ENCODE measurements around the gene CCNY.

The CCNY gene

DNA sequence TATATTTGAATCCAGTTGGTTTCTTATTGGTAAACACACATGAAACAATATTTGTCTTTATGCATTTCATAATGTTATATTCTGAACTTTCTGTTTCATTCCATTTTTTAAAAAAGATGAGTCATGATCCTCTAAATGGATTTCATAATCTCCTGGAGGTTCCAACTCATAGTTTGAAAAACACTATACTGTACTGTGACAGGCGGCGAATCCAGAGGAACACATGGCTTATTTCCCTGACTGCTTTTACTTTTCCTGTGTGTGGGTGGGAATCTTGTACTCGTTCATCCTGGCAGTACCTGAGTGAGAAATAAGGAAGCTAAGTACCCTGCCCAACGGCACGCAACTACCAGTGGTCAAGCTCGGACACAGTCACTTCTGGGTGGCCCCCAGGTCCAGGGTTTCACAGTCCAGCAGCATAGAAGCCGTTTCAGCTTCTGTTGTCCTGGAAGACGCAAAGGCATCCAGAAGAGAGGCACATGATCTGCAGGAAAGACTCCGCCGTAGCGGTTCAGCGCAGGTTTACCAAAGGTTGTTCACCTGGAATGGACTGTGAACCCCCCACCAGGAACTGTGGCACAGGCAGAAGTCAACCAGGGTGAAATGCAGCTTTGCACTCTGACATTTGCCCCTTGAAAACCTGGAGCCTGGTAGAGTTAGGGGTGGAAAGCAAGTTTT lies 117.7 kb downstream of the CCNY start:
- DNase-seq (ENCODE audit: low spot score) = peak; percentile 61

DNA sequence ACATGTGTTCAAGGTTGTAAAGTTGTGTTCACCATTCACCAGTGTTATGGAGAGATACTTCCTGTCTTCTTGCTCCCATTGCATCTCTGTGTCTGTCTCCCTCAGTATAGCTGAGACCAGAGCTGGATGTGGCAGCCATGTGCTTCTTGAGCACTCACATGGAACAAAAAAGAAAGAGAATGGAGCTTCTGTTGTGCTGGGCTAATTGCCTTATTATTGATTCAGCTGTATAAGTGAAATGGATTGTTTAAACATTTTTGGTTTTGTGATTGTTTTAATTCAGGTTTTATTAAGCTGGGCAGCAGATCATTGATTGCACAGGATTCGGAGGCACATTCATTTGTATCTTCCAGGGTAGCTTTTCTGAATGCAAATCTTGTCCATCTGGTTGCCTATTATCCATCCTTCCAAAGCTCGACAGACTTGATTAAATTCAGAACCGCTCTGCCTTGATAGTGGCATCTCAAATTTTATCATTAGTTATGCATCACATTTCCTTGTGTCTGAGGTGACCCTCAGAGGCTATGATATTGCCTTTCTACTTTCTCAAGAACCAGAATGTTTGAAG lies 119.9 kb downstream of the CCNY start:
- no peak for DNase-seq (ENCODE audit: low spot score)

DNA sequence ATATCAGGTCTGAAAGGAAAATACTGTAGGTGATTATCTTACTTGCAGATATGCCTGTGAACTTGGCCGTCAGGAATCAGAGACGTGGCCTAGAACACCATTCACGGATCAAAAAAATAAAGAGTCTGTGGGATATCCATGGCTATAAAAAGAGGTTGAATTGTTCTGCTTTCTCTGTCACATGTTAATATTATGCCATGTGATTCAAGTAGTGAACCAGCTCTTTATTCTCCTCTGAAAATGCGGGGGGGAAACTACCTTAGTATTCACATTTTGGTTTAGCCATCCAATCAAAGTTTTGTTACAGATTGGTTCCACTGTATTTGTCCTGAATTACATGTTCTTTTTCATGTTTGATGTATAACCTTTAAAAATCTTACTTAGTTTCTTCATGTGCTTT lies 120.5 kb downstream of the CCNY start:
- DNase-seq (ENCODE audit: low spot score) = no peak

DNA sequence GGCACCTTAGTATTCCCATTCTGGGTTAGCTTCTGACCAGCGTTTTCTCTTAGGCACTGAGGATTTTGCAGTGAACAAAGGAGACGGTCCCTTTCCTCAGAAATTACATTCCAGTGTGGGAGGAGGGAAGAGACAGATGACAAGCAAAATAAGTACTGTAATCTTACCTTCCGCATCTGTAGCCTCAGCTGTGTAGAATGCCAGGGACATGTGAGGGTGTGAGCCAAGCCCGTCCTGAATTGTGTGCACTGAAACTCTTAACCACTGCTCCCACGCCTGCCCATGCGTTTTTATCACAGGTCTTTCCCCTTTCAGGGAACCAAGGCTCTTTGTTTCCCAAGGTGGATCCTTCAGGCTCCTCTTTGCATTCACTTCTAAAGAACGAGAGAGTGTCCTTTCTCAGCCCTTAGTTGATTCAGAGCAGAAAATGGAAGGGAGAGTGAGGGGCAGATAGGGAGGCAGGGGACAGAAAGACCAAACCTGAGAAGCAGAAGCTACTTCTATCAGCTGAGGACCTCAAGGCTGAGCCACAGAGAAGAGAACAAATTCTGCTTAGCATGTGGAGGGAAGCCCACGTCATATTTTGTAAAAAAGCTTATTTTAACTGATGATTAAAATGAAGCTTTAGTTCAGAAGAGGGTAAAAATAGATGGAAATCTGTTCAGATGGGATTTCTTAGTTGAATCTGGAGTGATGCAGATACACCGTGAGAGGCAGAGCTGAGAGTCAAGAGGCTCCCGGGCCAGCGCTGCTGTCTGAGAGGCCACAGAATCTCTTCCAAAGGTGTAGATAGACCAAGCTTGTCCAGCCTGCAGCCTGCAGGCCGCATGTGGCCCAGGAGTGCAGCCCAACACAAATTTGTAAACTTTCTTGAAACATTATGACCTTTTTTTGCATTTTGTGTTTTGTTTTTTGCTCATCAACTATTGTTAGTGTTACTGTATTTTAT lies 122.5 kb downstream of the CCNY start:
- DNase-seq (ENCODE audit: low spot score) = no peak

DNA sequence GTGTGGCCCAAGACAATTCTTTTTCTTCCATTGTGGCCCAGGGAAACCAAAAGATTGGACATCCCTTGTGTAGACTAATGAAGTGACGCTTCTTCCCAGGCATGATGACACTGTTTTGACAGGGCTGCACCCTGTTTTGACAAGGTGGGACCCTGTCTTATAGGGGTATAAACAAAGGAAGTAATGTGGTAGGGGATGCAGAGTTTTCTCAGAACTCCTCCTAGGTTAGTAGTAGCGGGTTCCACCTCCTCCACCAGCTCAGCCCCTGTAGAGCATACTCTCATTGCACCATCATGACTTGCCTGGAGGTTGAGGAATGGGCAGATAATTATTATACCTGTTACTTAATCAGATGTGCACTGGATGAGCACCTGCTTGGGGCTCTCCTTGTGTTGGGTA lies 123.1 kb downstream of the CCNY start:
- no peak for DNase-seq (ENCODE audit: low spot score)

DNA sequence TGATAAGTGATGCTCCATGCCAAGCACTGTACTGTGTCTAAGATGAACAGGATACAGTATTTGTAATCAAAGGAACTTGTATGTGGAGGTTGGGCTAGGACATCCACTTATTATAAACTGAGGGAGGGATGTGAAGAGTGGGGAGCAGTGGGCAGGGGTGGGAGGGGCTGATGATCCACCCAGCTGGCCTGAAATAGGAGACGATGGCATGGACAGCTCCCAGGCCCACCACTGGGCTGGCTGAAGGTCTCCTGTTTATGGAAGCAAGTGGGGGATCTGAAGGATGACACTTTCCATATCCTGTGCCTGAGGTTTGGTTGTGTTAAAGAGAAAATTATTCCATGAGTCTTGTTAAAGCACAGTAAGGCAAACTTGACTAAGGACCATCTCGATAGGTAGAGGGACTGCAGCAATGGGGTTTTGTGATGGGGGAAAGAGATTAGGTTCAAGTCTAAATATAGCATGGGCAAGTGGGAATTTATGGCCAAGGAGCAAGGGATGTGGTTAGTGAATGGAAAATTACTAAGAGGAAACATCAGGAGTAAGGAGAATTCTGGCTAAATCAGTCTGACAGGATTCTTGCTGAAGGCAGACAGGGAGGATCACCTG lies 124.6 kb downstream of the CCNY start:
- no peak for DNase-seq (ENCODE audit: low spot score)

DNA sequence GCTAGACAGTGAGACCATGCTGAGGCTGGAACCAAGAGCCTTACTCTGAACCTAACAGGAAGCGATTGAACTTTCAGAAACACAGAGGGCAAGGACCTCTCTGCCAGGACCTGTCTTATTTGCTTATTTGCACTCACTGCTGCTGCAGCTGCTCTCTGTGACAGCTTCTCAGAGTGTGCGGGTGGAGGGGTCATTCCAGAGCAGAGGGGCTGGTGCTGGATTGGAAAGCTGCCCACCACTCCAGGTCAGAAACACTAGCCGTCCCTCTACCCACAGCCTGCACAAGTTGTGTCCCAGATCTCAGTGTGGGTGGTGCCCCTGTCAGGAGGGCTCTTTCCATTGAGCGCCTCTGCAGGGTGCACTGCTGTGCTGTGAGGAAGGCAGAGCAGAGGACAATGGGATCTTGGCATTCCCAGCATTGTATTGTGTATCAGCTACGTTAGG lies 126.2 kb downstream of the CCNY start:
- no peak for DNase-seq (ENCODE audit: low spot score)

DNA sequence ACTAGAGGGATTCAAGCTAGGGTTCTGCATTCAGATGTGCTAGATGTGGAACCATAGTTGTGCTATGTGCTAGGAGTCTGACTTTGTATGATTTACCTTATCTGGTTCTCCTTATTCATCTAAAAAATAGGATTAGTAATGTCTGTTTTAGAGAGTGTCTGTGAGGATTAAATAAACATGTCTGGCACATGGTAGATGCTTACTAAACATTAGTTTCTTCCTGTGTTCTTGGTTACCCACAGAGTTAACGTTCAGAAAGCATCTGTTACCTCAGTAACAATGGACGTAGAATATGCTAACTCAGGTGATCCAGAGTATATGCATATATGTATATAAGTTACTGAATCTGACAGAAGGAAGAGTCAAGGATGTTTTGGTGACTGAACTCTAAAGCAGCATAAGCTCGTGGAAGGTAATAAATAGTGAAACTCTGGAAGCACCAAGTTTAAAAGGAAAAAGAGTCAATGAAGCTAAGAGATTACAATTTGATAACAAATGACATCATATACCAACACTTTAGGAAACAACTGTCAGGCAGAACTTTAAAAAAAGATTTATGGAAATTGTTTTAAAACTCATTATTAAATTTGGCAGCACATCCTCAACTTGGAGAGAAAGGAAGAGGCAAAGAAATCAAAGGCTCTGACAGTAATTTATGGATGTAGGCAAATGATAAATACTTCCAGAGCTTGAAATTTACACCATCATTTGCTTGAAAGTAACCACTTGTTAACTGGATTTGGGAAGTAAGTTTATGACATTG lies 127.0 kb downstream of the CCNY start:
- no peak for DNase-seq (ENCODE audit: low spot score)

DNA sequence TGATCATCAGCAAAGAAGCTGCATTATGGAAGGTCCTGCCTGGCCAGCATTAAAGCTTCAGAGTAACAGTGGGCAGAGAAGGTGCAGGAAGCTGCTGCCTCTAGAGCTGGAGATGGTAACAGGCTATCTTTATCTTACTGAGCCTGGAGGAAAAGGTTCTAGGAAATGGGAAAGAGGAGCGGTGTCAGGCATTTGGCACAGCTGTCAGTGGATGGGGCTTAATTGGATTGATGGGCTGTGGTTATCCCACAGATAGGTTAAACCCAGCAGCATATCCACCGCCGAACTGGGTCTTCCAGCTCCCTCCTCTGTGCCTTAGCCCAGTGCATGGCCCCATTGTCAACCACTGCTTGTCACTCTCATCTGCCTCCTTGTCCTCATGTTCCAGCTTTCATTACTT lies 127.6 kb downstream of the CCNY start:
- no peak for DNase-seq (ENCODE audit: low spot score)

DNA sequence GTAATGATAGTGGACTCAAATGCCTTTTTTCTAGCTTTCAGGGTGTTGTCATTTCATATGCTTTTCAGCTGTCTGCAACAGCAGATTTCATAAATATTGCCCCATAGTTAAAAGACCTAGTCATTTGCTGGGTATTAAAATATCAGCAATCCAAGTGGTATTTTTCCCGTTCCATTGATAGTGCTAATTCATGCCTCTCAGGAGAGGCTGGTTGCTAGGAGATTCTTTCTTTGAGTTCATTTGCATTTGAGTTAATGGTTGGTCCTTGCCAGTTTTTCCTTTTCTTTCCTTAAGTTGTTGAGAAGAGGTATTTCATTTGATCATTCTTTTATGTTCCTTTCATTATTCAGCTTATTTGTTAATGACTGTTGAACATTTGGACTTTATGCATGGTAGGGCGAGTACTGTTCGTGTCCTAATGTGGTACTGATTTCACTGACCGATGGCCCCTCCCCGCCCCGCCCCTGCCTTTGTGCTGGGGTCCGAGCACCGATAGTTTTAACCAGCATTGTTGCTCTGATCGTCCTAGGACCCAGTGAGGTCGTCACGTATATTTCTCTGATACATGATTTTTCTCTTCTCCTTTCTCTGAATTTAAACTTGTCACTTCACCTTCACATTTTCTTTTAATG lies 128.6 kb downstream of the CCNY start:
- DNase-seq (ENCODE audit: low spot score) = no peak

DNA sequence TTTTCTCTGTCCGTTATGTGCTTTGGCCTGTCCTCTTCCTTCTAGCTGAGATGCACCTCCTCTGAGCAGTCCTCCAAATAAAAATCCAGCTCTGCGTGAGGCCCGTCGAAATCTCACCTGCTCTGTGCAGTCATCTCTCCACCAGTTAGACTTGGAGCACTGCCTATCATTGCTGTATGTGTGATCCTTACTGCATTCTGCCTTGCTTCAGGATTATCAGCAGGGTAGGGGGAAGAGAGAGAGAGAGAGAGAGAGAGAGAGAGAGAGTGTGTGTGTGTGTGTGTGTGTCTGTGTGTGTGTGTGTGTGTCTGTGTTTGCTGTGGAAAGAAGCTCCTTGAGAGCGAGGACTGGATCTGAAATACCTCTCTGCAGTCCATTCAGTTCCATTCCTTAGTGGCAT lies 129.4 kb downstream of the CCNY start:
- DNase-seq (ENCODE audit: low spot score) = no peak

DNA sequence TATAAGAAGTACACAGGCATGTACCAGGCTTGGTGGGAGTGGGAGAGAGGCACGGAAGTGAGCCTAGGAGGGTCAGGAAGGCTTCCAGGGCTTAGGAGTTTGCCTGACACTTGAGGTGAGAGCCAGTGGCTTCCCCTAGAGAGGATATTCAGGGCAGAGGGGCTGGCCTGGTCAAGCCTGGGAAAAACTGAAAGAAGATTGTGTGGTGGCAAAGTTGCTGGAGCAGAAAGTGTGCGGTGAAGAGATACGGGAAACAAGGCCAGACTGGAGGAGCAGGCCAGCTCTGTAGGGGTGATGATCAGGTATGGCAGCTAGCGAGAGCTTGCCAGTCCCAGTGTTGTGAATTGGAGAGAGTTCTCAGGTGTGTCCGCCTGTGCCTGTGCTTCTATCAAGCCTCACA lies 129.9 kb downstream of the CCNY start:
- DNase-seq (ENCODE audit: low spot score) = no peak

DNA sequence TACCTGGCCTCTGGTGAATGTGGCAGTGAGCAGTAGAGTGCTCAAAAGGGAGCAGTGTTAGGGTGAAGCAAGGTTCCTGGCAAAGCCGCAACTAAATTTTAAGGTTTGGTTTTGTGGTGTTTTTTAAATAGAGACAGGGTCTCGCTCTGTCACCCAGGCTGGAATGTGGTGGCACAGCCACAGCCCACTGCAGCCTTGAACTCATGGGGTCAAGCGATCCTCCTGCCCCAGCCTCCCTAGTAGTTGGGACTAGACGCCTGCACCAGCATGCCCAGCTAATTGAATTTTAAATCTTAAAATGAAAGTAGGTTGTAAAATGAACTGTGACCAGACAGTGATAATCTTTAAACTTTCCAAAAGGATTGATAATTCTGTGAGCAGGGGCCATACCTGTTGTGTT lies 130.4 kb downstream of the CCNY start:
- no peak for DNase-seq (ENCODE audit: low spot score)

DNA sequence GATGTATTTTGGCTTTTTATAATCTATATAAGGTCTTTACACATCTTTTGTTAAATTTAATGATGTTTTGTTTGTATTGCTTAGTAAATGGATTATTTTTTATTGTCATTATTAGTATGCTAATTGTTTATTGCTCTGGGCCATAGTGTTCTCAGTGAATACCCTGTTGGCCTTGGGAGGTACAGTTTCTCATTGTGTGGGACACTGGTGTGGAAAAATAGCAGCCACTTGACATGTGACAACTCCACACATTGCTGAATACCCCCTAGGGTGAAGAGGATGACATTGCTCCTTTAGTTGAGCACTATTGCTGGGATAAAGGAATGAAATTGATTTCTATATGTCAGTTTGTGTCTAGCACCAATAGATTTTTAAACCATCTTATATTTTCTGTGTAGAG lies 130.9 kb downstream of the CCNY start:
- DNase-seq (ENCODE audit: low spot score) = no peak

DNA sequence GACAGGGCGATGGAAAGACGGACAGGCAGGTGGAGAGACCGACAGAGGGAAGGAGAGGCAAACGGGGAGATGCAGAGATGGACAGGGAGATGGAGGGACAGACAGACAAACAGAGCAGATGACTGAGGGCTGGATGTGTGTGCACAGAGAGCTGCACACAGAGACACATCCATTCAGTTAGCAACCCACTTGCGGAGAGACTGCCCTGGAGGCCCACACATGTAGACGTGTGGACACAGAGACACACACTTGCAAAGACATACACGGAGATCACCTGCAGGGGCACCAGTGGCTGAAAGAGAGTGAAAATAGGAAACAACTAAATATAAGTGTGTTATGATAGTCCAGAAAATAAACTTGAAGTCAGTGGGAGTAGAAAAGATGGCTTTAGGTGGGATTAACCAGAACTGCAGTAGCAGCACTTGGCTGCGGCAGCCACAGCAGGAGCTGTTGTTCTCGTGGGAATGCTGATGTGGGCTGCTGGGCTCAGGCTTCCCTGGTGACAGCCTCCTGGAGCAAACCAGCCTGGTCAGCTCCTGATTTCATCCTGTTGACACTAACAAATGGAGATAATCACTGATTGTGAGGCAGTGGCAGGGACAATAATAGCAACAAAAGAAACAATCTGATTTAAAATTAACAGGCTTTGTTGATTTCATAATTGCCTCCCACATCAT lies 134.1 kb downstream of the CCNY start:
- no peak for DNase-seq (ENCODE audit: low spot score)

DNA sequence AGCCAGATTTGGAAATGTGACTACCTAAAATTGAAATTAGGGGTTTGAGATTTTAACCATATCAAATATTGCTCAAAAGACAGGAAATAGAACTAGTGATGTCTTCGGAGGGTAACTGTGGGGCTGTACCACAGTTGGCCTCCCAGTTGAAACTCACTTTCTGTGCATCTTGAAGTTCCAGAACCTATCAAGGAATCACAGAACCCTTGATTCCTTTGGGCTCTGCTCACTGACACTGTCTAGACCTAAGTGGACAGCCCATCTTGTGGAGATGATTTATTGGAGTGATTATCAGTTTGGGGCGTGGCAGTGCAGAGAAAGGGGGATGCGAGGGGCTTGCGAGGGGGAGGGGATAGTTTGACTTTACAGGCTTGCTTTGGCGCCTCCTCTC lies 134.6 kb downstream of the CCNY start:
- no peak for DNase-seq (ENCODE audit: low spot score)

DNA sequence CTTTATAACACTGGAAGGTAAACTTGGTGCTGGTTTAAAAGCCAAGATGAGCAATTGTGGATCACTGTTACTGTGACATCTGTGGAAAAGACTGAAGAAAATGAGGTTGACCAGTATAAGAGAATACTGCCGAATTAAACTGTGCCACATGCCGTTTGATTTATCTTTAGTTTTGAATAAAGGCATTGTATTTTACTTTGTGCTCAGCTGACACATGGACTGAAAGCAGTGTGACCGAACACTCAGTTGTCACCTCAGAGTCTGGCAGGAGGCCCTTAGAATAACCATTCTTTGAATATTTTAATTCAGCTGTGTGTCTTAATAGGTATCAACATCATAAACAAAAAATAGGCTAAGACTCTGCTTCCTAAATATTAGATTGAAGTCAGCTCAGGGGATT lies 135.1 kb downstream of the CCNY start:
- DNase-seq (ENCODE audit: low spot score) = no peak

DNA sequence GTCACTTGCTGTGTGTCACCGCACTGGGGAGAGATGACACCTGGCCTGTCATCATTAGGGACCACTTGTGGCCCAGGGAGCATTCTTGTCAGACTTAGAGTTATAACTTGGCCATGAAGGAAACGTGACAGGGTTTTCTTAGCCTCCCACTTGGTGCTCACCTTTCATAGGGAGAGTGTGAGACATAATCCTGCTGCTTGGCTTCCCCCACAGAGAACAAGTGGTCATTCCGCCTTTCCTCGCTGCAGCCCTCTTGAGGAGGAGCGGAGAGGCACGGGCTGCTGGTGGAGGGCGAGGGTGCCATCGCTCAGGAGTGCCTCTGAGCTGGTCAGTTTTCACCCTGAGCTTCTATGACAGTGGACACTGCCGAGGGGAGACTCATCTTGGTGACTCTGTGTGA lies 143.8 kb downstream of the CCNY start:
- no peak for DNase-seq (ENCODE audit: low spot score)

DNA sequence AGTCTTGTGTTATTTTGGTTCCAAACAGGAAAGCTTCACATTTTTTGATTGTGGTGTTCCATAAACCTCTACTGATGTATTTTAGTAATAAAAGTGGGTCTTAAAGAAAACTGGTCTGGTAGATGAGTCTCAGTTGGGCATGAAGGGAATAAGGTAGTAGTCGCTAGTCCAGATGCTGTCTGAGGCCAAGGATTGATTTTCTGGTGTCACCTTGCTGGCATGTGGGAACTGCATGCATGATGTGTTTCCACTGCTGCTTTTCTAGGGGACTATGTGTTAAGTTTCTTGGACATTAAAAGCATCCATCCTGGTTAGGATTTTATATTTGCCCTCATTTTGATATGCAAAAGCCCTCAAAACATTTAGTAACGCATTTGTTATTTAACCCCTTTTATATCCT lies 145.1 kb downstream of the CCNY start:
- no peak for DNase-seq (ENCODE audit: low spot score)

DNA sequence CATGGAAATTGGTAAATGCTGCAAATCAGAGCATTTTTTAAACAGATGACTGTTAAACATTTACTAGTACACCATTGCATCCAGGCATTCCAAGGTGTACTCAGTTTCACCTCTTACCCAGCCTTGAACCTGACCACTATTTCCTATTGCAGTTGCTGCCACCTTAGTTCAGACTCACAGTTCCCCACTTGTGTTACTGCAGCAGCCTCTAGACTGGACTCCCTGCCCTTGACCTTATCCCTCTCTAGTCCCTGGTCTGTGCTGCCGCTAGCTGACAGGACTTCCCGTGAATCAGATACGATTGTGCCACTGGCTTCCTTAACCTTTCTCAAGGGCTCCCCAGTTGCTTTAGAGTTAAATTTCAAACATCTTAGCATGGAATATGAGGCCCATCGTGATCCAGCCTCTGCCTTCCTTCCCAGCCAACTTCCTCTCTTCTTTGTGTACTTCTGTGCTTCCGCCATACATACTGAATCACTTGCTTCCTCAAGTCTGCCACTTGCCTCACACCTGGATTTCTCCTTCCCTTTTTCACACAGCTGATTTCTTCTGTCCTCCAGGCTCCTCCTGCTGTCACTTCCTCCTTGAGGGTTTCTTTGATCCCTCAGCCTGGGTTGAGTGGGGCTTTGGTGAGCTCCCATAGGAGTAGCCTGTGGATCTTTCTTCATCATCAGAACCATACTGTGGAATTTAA lies 150.1 kb downstream of the CCNY start:
- no peak for DNase-seq (ENCODE audit: low spot score)
